NT2/D1 (cell line): Measurements from ENCODE around the gene MYO1C.

ENCODE experiments used
- SUZ12 ChIP-seq: IDR thresholded peaks from 2 replicates; pipeline ENCODE4 v1.6.1; 2011; ENCODE audit not compliant: insufficient read length, insufficient read depth; ENCODE audit errors: extremely low read depth
- ZNF274 ChIP-seq: IDR thresholded peaks from 2 replicates; pipeline ENCODE4 v1.6.1; 2011; ENCODE audit warnings: mild to moderate bottlenecking, low read depth, low read length

GRCh38 chr17:1490643-1491442 lies 1.6 kb downstream of the MYO1C start:
- TF ChIP-seq ZNF274, result no peak
- TF ChIP-seq SUZ12, result no peak
